NCI-H128 (cell line): ENCODE data around the gene RBP3.

Experiments
- DNase-seq: peaks from one replicate; lab custom pipeline; 2025; ENCODE audit not compliant: unreplicated experiment; lab: John Stamatoyannopoulos, UW

The RBP3 gene

DNA sequence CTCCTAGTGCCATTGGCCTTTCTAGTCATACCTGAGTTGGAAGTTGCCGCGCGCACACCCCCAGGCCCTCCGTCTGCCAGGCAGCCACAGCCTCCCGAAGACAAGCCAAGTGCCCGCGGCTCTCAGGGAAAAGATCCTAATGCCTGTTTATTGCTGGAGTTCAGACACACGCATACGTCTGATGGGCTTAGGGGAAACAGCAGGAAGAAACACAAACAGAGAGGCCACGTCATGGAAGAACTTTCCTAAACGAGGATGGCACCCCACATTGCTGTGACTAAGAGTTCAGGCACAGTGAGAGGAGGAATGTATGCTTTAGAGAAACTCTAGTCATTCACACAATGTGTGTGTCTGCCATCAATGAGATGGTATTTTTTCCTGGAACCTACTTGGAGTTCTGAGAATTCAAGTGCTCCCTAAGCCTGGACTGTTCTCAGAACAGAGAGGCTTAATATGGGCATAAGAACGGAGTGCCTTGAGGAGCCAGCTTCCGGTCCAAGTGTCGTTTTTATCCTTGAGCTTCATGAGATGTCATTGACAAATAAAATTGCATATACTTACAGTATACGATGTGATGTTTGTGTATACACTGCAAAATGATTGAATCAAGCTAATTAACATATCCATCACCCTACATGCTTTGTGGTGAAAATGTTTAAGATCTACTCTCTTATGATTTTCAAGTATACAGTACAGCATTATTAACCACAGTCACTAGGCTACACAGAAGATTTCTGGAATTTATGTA lies 11.6 kb upstream of the RBP3 start:
- DNase-seq, result no peak

DNA sequence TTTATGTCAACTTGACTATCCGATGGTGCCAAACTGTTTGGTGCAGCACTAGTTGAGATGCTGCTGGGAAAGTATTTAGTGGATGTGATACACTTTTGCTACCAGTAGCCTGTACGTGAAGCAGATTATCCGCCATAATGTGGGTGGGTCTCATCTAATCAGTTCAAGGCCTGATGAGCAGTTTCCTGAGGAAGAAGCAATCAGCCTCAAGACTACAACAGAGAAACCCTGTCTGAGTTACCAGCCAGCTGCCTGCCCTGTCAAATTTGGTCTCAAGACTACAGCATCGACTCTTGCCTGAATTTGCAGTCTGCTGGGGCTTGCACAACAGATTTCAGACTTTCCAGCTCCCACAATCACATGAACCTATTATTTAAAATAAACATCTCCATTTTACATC lies 10.9 kb upstream of the RBP3 start:
- DNase-seq, result no peak

DNA sequence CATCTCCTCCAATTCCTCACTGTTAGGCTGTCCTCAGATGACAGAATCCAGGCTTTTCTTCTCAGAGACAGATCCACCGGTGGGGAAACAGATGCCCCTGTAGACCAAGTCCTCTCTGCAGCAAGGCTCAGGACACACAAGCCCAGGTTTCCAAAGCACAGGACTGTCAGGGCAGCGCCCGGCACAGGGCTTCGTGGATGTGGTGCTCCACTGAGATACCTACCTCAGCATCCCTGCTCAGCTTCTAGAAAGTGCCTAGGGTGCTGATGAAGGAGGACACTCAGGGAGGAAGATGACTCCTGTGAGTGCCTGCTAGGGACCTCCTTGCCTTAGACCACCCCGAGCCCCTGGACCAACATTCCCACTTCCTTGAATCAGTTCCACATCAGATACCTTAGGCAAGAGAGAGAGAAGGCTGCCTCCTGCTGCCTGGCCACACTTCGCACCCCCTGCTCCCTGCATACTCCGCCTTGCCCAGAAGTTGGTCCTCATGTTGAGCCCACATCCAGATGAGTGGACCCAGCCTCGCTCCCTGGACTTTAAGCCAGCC lies 8.9 kb upstream of the RBP3 start:
- no peak for DNase-seq

DNA sequence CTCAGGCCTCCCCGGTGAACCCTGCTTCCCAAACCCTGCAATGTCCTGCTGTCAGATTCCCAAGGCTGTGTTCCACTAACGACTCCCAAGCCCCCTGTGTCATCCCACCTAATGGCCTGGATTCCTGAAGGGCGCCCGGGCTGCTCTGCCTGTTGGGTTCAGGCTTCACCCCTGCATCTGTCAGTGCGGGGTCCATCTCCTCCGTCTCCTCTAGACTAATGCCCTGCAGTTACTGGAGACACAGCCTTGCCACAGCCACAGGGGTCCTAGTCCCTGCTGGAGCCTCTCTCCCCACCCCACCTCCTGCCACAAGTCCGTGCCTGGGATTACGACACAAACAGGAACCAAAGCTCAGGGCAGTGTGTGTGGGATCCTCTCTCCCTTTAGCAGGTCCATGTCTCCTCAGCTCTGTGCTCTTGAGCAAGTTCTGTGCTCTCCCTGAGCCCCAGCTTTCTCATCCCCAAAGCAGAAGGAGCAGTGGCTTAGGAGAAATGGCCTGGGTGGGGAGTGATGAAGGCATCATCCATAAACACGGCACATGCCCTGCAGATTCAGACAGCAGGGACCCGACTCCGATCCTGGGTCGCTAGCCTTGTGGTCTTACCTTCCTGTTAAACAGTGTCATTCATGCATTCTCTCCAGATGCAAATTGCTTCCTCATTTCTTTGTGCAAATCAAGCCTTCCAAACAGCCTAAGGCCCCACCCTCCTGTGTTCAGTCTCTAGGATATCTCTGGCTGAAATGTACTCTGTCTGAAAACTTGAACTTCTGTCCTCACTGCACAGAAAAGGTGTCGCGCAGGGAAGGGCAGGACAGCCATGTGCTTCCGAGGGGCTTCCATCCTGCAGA lies 8.2 kb upstream of the RBP3 start:
- DNase-seq, result no peak

DNA sequence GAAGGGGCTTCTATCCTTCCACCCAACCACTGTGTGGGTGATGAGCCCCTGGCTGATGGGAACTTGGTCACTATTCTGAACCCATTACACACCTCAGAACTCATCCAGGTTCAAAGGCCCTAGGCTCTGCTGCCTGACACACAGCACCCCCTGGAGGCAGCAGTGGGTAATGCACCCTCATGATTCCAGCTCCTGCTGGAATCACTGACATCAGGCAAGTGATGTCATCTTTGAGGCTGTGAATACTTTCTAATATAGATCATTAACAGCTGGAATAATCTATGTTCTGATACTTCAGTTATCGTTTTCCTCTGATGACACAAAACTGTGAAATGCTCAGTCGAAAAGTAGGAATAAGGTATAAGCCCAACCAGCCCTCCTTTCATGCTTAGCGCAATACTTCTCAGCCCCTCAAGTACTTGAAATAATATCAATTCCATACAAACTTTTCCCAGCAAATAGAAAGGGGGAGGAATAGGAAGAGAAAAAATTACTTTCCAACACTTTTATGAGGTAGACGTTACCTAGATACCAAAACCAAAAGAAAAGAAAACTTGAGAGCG lies 7.5 kb upstream of the RBP3 start:
- DNase-seq, result no peak

DNA sequence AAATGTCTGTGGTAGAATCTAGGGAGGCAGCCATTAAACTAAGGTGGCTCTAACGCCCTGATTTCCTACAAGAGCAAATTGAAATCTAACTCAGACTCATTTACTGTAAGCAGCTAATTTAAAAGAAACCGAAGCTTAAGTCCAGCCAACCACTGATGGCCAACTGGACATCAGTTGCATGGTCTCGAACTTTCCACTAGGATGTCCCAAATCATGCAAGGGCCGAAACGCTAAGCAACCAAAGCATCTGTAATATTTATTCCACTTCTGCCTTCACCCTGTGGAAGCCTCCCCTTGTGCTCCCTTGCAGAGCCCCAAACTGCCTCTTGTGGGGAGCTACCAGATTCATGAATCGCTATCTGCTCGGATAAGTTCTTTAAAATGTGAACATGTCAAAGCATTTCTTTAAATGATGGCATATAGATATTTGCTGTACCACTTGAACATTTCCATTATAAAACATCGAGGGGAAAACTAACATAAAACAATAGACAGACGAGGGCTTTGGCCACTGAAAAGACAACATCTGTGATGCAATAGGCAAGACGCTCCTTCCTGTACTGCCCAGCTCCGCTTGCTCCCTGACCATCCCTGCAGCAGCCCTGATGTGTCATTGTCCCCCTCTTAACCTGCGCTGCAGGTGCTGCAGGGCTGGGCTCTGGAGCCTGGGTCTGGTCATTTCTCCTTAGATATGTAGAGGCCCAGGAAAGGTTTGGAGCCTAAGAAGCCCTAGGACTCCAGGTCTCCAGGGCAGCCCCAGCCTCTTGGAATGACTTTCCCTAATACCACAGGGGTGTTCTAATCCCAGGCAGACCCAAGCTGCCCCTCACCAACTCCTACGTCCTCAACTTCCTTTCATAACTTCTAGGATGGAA lies 2.9 kb upstream of the RBP3 start:
- no peak for DNase-seq

DNA sequence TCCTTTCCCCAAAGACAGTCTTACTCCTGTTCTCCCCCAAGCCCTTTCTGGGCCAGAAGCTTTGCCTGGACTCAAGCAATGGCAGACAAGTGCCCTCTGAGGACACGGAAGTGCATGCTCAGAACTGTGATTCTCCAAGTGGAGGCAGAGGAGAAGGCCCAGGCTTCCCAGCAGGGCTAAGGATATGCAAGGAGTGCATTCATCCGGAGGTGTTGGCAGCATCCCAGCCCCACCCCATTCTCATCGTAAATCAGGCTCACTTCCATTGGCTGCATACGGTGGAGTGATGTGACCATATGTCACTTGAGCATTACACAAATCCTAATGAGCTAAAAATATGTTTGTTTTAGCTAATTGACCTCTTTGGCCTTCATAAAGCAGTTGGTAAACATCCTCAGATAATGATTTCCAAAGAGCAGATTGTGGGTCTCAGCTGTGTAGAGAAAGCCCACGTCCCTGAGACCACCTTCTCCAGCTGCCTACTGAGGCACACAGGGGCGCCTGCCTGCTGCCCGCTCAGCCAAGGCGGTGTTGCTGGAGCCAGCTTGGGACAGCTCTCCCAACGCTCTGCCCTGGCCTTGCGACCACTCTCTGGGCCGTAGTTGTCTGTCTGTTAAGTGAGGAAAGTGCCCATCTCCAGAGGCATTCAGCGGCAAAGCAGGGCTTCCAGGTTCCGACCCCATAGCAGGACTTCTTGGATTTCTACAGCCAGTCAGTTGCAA lies 1.4 kb upstream of the RBP3 start:
- no peak for DNase-seq

DNA sequence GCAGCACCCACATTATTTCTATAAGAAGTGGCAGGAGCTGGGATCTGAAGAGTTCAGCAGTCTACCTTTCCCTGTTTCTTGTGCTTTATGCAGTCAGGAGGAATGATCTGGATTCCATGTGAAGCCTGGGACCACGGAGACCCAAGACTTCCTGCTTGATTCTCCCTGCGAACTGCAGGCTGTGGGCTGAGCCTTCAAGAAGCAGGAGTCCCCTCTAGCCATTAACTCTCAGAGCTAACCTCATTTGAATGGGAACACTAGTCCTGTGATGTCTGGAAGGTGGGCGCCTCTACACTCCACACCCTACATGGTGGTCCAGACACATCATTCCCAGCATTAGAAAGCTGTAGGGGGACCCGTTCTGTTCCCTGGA lies 874 bp upstream of the RBP3 start:
- no peak for DNase-seq

DNA sequence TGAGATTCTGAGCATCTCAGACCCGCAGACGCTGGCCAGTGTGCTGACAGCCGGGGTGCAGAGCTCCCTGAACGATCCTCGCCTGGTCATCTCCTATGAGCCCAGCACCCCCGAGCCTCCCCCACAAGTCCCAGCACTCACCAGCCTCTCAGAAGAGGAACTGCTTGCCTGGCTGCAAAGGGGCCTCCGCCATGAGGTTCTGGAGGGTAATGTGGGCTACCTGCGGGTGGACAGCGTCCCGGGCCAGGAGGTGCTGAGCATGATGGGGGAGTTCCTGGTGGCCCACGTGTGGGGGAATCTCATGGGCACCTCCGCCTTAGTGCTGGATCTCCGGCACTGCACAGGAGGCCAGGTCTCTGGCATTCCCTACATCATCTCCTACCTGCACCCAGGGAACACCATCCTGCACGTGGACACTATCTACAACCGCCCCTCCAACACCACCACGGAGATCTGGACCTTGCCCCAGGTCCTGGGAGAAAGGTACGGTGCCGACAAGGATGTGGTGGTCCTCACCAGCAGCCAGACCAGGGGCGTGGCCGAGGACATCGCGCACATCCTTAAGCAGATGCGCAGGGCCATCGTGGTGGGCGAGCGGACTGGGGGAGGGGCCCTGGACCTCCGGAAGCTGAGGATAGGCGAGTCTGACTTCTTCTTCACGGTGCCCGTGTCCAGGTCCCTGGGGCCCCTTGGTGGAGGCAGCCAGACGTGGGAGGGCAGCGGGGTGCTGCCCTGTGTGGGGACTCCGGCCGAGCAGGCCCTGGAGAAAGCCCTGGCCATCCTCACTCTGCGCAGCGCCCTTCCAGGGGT lies 703 bp downstream of the RBP3 start:
- DNase-seq, result no peak

DNA sequence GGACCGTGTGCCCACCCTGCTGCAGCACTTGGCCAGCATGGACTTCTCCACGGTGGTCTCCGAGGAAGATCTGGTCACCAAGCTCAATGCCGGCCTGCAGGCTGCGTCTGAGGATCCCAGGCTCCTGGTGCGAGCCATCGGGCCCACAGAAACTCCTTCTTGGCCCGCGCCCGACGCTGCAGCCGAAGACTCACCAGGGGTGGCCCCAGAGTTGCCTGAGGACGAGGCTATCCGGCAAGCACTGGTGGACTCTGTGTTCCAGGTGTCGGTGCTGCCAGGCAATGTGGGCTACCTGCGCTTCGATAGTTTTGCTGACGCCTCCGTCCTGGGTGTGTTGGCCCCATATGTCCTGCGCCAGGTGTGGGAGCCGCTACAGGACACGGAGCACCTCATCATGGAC lies 1.4 kb downstream of the RBP3 start:
- DNase-seq, result no peak

DNA sequence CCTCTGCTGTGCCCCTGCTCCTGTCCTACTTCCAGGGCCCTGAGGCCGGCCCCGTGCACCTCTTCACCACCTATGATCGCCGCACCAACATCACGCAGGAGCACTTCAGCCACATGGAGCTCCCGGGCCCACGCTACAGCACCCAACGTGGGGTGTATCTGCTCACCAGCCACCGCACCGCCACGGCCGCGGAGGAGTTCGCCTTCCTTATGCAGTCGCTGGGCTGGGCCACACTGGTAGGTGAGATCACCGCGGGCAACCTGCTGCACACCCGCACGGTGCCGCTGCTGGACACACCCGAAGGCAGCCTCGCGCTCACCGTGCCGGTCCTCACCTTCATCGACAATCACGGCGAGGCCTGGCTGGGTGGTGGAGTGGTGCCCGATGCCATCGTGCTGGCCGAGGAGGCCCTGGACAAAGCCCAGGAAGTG lies 1.8 kb downstream of the RBP3 start:
- no peak for DNase-seq

DNA sequence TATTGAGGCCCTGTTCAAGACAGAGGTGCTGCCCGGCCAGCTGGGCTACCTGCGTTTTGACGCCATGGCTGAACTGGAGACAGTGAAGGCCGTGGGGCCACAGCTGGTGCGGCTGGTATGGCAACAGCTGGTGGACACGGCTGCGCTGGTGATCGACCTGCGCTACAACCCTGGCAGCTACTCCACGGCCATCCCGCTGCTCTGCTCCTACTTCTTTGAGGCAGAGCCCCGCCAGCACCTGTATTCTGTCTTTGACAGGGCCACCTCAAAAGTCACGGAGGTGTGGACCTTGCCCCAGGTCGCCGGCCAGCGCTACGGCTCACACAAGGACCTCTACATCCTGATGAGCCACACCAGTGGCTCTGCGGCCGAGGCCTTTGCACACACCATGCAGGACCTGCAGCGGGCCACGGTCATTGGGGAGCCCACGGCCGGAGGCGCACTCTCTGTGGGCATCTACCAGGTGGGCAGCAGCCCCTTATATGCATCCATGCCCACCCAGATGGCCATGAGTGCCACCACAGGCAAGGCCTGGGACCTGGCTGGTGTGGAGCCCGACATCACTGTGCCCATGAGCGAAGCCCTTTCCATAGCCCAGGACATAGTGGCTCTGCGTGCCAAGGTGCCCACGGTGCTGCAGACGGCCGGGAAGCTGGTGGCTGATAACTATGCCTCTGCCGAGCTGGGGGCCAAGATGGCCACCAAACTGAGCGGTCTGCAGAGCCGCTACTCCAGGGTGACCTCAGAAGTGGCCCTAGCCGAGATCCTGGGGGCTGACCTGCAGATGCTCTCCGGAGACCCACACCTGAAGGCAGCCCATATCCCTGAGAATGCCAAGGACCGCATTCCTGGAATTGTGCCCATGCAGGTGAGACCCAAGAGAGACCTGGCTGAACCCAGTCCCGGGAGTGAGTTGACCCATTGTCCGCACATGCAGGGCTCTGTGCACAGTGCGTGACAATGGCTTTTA lies 2.8 kb downstream of the RBP3 start:
- DNase-seq, result no peak

DNA sequence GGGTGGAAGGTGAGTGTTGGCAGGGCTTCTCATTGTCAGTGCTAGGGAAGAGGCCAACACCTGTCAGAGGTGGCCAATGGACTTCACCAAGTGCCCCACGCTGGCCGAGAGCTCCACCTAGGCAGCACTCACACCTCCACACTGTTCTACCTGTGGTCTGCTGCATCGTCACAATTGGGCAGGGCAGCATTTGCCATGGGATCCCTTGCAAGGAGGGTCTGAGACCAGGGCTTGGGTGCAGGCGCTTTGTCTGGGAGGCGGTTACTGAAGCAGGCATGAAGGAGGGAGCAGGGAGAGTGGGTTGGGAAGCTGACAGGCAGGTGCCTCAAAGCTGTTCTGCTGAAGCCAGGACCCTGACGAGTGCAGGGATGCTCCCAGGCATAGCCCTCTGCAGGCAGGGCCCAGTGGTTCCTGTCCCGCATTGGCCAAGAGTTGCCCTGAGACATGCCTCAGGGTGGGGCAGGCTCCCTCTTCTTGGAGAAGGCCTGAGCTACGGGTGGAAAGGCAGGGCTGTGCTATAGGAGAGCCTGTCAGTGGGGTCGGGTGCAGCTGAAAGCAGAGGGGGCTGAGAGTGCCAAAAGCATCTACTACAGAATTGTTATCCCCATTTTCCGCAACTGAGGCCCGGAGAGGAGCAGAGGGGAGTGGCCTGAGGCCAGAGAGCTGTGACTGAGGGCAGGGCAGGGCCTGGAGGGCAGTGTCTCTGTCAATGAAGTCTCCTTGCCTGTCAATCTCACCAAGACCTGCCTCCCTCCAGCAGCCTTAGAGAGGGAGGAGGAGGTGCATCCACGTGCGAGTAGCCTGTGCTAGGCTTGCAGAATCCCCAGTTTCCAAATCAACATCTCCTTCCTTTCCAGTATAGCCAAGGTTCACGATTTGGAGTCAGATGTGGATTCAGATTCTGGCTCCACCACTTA lies 4.0 kb downstream of the RBP3 start:
- DNase-seq, result no peak

DNA sequence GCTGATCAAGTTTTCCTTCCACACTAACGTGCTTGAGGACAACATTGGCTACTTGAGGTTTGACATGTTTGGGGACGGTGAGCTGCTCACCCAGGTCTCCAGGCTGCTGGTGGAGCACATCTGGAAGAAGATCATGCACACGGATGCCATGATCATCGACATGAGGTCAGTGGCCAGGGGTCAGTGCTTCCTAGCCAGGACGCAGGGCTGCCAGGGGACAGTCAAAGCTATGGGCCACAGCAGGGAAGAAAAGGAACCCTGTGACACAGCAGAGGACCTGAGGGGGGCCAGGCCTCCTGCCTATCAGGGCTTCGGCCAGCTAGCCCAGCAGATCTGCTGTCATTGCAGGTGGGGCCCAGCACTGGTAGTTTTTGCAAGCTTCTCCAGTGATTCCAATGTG lies 5.2 kb downstream of the RBP3 start:
- no peak for DNase-seq

DNA sequence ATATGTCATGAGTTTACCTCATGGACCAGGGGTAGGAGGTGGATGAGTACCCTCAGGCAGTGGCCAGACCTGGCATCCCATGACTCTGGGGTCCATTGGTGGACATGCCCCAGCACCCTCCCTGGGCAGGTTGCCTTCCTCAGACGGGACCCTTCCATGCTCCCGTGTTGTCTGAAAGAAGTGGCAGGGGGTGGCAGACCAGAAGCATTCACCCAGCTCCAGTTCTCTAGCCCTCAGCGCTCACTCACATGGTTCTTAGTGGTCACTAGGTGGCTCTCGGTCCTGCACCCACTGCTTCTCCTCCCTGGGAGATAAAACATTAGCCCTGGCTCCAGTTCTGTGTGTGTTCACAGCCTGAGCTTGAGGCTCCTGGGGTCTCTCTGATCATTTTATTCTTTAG lies 6.0 kb downstream of the RBP3 start:
- no peak for DNase-seq

DNA sequence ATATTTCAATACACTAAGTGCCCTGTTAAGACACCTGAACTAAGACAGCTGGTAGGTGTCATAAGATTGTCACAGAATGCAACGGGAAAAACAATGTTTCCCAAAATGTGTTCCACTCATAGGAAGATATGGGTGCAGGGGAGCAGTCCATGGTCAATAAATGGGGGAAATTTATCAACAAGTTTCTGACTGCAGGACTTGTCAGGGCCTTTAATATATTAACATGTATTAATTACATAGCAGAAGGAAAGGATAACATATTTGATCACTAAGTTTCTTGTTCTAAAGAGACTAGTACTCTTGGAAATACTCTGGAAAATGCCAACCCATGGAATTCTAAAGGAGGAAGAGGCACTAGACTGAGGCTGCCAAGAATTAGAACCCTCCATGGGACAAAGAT lies 6.7 kb downstream of the RBP3 start:
- DNase-seq, result no peak

DNA sequence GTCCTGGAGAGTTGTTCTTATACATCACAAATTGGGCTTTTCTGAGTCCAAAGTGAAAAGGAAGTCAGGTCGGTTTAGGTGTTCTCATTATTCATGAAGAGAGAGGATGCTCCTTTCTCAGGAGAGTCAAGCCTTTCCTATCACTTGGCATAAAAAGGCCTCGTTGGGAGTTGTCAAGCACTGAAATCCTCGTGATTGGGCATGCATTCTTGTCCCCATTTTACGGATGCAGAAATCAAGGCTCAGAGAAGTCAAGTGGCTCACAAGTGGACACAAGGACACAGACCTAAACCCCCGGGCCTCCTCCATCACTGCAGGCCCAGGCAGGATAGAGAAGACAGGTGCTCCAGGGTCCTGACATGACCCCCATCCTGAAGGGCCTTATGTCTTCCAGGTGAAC lies 8.5 kb downstream of the RBP3 start:
- DNase-seq, result no peak
